Measurements from ENCODE around the gene SNCAIP.

Gene SNCAIP

GRCh38 chr5:122304471-122305215 is 7.4 kb upstream of the SNCAIP start:
- ATAC-seq (no peak), DNase-seq (ENCODE audit: low spot score in 2 of 2) (no peak)
- Mint-ChIP-seq H3K36me3 (no peaks in the 10 kb centered on the region), H3K9me3 (peaks cover 9% of the 10 kb centered on the region), H3K4me1 (no peaks in the 10 kb centered on the region), H3K27ac (no peak overlapping the region), H3K4me3 (no peak overlapping the region)

- no peak overlapping the region for H3K27ac Mint-ChIP-seq
- no peak for ATAC-seq
Measured at GRCh38 chr5:122306461-122306860, 5.6 kb upstream of the SNCAIP start.

GRCh38 chr5:122310889-122311288 is 1.1 kb upstream of the SNCAIP start:
- Mint-ChIP-seq H3K4me1 (no peaks in the 10 kb centered on the region), H3K9me3 (peaks cover 6% of the 10 kb centered on the region), H3K36me3 (no peaks in the 10 kb centered on the region), H3K4me3 (no peak overlapping the region), H3K27ac (no peak overlapping the region)
- DNase-seq (ENCODE audit: low spot score in 2 of 2) (no peak), ATAC-seq (no peak)

More at GRCh38 chr5:122306461-122306860, 5.6 kb upstream of the SNCAIP start:
- H3K4me1 Mint-ChIP-seq = no peaks in the 10 kb centered on the region
- no peak overlapping the region for H3K4me3 Mint-ChIP-seq
- H3K9me3 Mint-ChIP-seq = peaks cover 6% of the 10 kb centered on the region
- no peaks in the 10 kb centered on the region for H3K36me3 Mint-ChIP-seq
- DNase-seq (ENCODE audit: low spot score in 2 of 2) = no peak

- ATAC-seq (no peak), DNase-seq (ENCODE audit: low spot score in 2 of 2) (no peak)
- H3K4me3 Mint-ChIP-seq = no peak overlapping the region
- H3K27ac Mint-ChIP-seq = no peak overlapping the region
- H3K9me3 Mint-ChIP-seq = peaks cover 3% of the 10 kb centered on the region
- no peaks in the 10 kb centered on the region for H3K36me3 Mint-ChIP-seq
- H3K4me1 Mint-ChIP-seq = no peaks in the 10 kb centered on the region
Measured at GRCh38 chr5:122311497-122311960, 508 bp upstream of the SNCAIP start.

GRCh38 chr5:122312591-122313406 is 762 bp downstream of the SNCAIP start:
- H3K27ac Mint-ChIP-seq = no peak overlapping the region
- H3K4me1 Mint-ChIP-seq = no peaks in the 10 kb centered on the region
- ATAC-seq (no peak), DNase-seq (ENCODE audit: low spot score in 2 of 2) (no peak)
- H3K4me3 Mint-ChIP-seq = no peak overlapping the region
- H3K9me3 Mint-ChIP-seq = no peaks in the 10 kb centered on the region
- H3K36me3 Mint-ChIP-seq = no peaks in the 10 kb centered on the region

GRCh38 chr5:122314036-122314435 is 2.0 kb downstream of the SNCAIP start:
- ATAC-seq (no peak), DNase-seq (ENCODE audit: low spot score in 2 of 2) (no peak)
- H3K36me3 Mint-ChIP-seq = no peaks in the 10 kb centered on the region
- no peak overlapping the region for H3K27ac Mint-ChIP-seq
- H3K4me3 Mint-ChIP-seq = no peak overlapping the region
- H3K4me1 Mint-ChIP-seq = no peaks in the 10 kb centered on the region
- no peaks in the 10 kb centered on the region for H3K9me3 Mint-ChIP-seq

GRCh38 chr5:122315521-122315920 is 3.5 kb downstream of the SNCAIP start:
- H3K9me3 Mint-ChIP-seq = no peaks in the 10 kb centered on the region
- no peak overlapping the region for H3K4me3 Mint-ChIP-seq
- ATAC-seq = no peak
- H3K4me1 Mint-ChIP-seq = no peaks in the 10 kb centered on the region
- H3K27ac Mint-ChIP-seq = no peak overlapping the region
- H3K36me3 Mint-ChIP-seq = no peaks in the 10 kb centered on the region
- DNase-seq (ENCODE audit: low spot score in 2 of 2) = no peak

DNA sequence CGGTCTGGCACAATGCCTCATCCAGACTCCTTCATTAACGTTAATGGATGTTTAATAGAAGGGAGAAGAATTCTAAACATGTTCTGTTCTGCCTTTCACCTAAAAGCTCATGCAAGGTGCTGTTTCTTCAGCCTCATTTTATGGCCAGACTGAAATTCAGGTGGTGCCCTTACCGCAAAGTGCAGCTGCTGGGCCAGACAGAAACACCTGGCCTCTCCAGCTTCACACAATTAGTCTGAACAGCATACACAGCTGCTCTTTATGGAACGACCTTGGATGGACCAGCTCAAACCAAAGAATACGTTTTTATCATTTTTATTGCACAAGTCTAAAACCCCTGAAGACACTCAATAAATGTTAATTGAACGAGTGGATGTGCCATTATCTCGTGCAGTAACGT is 4.6 kb downstream of the SNCAIP start:
- ATAC-seq (no peak), DNase-seq (ENCODE audit: low spot score in 2 of 2) (no peak)
- no peaks in the 10 kb centered on the region for H3K36me3 Mint-ChIP-seq
- no peak overlapping the region for H3K4me3 Mint-ChIP-seq
- H3K4me1 Mint-ChIP-seq = no peaks in the 10 kb centered on the region
- no peak overlapping the region for H3K27ac Mint-ChIP-seq
- no peaks in the 10 kb centered on the region for H3K9me3 Mint-ChIP-seq

DNA sequence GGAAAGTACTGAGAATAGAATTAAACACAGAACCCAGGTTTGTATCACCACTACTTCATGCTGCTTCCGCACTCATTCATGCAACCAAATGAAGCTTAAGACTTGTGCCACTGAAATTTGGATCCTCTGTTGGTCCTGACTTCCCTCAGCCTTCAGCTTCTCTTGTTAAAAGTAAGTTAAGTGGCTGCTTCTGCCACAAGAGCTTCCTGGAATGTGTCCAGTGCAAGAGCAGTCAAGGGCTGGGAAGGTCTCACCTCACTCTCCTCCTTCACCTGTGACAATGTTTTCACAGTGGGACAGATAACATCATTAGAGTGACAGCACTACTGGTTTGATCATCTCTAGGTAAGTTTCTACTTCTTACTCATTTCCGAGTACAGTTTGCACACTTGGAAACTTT is 7.9 kb downstream of the SNCAIP start:
- Mint-ChIP-seq H3K4me1 (no peaks in the 10 kb centered on the region), H3K9me3 (no peaks in the 10 kb centered on the region), H3K36me3 (no peaks in the 10 kb centered on the region), H3K27ac (no peak overlapping the region), H3K4me3 (no peak overlapping the region)
- DNase-seq (ENCODE audit: low spot score in 2 of 2) = no peak
- no peak for ATAC-seq

DNA sequence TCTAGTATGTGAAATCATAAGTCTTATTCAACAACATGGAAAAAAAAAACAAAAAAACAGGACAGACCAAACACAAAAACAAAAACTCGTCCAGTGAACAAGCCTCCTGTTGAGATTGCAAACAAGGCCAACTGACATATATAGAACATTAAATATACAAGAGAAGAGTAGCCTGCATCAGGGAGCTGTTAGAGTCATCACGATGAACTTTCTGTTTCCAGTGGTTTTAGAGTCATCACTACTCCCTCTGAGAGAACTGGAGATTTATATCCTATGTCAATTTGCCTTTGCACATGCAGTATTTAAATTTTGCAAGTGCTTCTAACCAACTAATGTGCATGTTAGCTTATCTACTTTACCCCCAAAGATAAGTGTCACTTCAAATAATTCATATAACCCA is 9.9 kb downstream of the SNCAIP start:
- ATAC-seq = no peak
- no peaks in the 10 kb centered on the region for H3K9me3 Mint-ChIP-seq
- H3K36me3 Mint-ChIP-seq = no peaks in the 10 kb centered on the region
- H3K27ac Mint-ChIP-seq = no peak overlapping the region
- H3K4me1 Mint-ChIP-seq = no peaks in the 10 kb centered on the region
- H3K4me3 Mint-ChIP-seq = no peak overlapping the region
- DNase-seq (ENCODE audit: low spot score in 2 of 2) = no peak

GRCh38 chr5:122322801-122323548 is 10.9 kb downstream of the SNCAIP start:
- Mint-ChIP-seq H3K36me3 (no peaks in the 10 kb centered on the region), H3K9me3 (no peaks in the 10 kb centered on the region)
- ATAC-seq = no peak

DNA sequence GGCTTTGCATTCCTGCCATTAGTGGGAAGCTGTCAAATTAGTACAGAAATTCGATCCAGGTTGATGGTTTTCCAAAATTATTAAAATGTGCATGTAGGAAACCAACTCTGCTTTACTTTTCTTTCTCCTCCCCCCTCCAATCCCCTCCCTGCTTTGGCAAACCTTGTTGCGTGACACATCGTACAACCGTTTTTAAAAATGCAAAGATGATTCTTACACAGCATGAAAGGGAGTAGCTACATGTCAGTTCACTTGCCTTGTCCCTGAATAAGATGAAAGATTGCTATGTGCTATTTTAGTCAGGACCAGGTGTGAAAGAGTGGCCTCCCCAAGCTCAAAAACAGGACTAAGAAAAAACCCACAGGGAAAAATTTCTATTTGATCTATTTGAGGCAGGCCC is 11.7 kb downstream of the SNCAIP start:
- ATAC-seq (no peak), DNase-seq (ENCODE audit: low spot score in 2 of 2) (no peak)
- Mint-ChIP-seq H3K27ac (no peak overlapping the region), H3K36me3 (no peaks in the 10 kb centered on the region), H3K9me3 (peaks cover 2% of the 10 kb centered on the region), H3K4me3 (no peak overlapping the region), H3K4me1 (no peaks in the 10 kb centered on the region)

More at GRCh38 chr5:122322801-122323548, 10.9 kb downstream of the SNCAIP start:
- no peak overlapping the region for H3K4me3 Mint-ChIP-seq
- H3K27ac Mint-ChIP-seq = no peak overlapping the region
- DNase-seq (ENCODE audit: low spot score in 2 of 2) = no peak
- H3K4me1 Mint-ChIP-seq = no peaks in the 10 kb centered on the region

DNA sequence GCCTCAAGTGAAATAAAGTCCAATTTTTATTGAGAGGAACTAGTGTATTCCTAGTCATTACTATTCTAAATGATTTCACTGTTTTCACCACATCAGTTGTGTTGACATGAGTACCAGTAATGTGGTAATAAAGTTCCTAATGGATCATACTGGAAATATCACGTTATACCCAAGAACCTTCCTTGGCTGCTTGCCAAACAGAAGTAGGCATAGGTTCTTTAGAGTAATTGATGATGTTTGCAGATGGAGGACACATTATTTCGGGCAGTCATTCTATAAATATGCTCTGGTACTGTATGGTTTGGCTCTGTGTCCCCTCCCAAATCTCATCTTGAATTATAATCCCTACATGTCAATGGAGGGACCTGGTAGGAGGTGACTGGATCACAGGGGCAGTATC is 15.1 kb downstream of the SNCAIP start:
- Mint-ChIP-seq H3K4me3 (no peak overlapping the region), H3K9me3 (peaks cover 2% of the 10 kb centered on the region), H3K4me1 (no peaks in the 10 kb centered on the region), H3K36me3 (no peaks in the 10 kb centered on the region), H3K27ac (no peak overlapping the region)
- DNase-seq (ENCODE audit: low spot score in 2 of 2) = no peak
- no peak for ATAC-seq

DNA sequence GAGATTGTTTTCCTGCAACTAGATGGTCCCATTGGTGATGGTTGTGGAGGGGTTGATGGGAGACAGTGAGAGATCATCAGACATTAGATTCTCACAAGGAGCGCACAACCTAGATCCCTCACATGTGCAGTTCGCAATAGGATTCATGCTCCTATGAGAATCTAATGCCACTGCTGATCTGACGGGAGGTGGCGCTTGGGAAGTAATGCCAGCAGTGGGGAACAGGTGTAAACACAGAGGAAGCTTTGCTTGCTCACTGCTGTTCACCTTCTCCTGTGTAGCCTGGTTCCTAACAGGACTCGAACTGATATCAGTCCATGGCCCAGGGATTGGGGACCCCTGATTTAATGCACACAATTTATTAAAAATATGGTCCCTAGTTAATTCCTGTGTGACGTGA is 18.8 kb downstream of the SNCAIP start:
- H3K27ac Mint-ChIP-seq = no peak overlapping the region
- H3K4me1 Mint-ChIP-seq = no peaks in the 10 kb centered on the region
- H3K36me3 Mint-ChIP-seq = no peaks in the 10 kb centered on the region
- ATAC-seq = no peak
- no peak overlapping the region for H3K4me3 Mint-ChIP-seq
- H3K9me3 Mint-ChIP-seq = peaks cover 5% of the 10 kb centered on the region
- no peak for DNase-seq (ENCODE audit: low spot score in 2 of 2)
